Esophagus muscularis mucosa (tissue), 3 donors: Measurements from ENCODE around the gene MAPK8.

Experiments
- CTCF ChIP-seq, 3 experiments: fragments of 200-600 bp in 2 of 3; fragments of 450-650 bp in 1 of 3; sonication (generic) in 2 of 3; IDR thresholded peaks; one replicate each; pipeline ENCODE4 v1.5.1; 2017 to 2019; ENCODE audit warnings: antibody characterized with exemption in 3 of 3, mild to moderate bottlenecking in 2 of 3, moderate library complexity in 1 of 3
- EP300 ChIP-seq: sonication (generic); formaldehyde crosslinking; IDR thresholded peaks from one replicate; pipeline ENCODE4 v1.6.1; 2017; ENCODE audit warnings: antibody characterized with exemption

- TF ChIP-seq CTCF (IDR thresholded peaks at IDR 0.05) (no peak), EP300 (no peak)
Measured at GRCh38 chr10:48410503-48410902, 104.0 kb downstream of the MAPK8 start.
